NCI-H2227 (cell line): ENCODE results near the gene CAT.

Source experiments
- DNase-seq: peaks from one replicate; lab custom pipeline; 2025; ENCODE audit not compliant: unreplicated experiment; lab: John Stamatoyannopoulos, UW

Gene CAT

DNA sequence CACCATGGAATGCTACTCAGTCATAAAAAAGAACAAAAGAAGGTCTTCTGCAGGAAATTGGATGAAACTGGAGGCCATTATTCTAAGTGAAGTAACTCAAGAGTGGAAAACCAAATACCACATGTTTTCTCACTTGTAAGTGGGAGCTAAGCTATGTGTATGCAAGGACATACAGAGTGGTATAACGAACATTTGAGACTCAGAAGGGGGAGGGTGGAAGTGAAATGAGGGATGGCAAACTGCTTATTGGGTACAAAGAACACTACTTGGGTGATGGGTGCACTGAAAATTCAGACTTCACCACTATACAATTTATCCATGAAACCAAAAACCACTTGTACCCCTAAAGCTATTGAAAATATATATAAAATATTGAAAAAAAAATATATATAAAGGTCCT is 13.4 kb upstream of the CAT start:
- DNase-seq, result no peak

DNA sequence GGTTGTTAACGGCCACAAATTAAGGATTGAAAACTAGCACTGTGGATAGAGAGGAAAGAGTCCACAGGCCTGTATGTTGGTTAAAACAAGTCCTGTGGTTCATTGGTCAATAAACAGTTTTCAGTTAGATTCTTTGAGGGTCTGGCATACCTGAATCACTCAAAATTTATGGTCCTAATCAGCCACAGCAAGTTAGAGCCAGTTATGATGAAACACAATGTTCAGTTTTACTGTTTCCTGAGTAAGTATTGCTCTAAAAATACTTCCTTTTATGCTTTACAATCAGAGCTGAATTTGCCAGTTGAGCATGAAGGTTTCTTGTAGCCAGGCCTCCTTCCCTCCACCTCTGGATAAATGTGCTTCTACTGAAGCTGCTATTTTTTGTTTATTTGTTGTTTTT is 12.9 kb upstream of the CAT start:
- DNase-seq, result no peak

GRCh38 chr11:34426766-34427185 is 12.0 kb upstream of the CAT start:
- DNase-seq, result no peak

GRCh38 chr11:34427186-34427805 is 11.4 kb upstream of the CAT start:
- no peak for DNase-seq

- no peak for DNase-seq
Observed at GRCh38 chr11:34431979-34432378, 6.8 kb upstream of the CAT start.

GRCh38 chr11:34432822-34433221 is 5.9 kb upstream of the CAT start:
- no peak for DNase-seq

DNA sequence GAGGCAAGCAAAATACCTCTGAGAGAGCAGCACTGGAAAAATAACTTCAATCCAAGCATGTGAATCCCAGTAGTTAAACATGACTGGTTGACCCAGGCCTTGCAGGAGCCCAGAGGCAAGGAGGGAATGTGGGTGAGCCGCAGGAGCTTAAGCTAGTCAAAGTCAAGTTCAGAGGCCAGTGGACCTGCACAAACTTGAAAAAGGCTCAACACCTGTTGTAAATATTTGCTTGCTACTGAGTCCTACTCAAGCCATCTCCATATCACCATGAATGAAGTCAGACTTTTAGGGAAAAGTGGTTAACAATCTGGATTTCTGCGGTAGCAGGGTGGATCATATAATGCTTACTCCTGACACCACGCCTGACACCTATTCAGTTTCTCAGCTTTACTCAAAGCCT is 4.8 kb upstream of the CAT start:
- DNase-seq, result no peak

GRCh38 chr11:34437224-34438125 is 1.3 kb upstream of the CAT start:
- no peak for DNase-seq

- no peak for DNase-seq
Observed at GRCh38 chr11:34439610-34440198, 970 bp downstream of the CAT start.

DNA sequence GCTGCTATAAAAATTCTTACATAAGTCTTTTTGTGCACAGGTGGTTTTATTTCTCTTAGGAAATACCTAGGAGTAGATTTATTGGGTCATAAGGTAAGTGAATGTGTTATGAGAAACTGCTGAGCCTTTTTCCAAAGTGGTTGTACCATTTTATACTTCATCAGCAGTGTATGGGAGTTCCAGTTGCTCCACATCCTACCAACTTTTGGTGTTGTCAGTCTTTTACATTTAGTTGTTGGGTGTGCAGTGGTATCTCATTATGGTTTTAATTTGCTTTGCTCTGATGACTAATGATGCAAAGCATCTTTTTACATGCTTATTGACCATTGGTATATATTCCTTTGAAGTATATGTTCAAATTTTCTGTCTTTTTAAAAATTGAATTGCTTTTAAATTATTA is 3.1 kb downstream of the CAT start:
- no peak for DNase-seq

DNA sequence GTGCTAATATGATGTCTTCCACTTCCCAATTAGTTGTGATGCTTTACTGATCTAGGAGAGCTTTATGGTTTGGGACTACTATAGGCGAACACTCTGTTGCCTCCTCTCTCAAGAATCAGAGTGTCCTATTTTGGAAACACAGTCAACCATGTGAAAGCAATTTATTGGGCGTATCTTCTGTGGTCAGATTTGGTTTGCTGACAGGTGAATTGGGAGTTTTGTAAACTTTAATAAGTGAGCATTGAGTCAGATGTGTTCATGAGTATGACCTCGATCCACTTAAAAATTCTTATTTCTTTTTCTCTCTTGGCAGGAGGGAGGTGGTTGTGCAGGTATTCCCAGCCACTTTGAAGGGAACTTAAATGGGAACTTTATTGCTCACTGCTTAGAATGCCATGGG is 4.4 kb downstream of the CAT start:
- no peak for DNase-seq

DNA sequence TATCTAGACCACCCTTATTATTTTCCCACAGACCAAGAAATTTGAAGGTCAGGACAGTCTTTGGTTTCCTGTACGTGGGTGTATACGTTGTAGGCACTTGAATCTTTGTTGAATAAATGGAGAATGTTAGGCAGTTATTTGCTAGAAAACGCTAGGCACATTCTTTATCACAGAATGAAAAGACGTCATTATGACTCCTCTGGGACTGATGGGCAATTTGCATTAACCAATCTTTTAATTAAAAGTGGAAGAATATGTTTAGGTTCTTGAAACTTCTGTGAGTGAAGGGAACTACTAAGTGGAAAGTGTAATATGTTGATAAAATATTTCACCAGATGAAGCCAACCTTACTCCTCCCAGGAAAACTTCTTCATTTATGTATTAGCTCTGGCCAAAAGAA is 5.7 kb downstream of the CAT start:
- DNase-seq, result no peak

- DNase-seq, result no peak
Observed at GRCh38 chr11:34445956-34446355, 7.2 kb downstream of the CAT start.

DNA sequence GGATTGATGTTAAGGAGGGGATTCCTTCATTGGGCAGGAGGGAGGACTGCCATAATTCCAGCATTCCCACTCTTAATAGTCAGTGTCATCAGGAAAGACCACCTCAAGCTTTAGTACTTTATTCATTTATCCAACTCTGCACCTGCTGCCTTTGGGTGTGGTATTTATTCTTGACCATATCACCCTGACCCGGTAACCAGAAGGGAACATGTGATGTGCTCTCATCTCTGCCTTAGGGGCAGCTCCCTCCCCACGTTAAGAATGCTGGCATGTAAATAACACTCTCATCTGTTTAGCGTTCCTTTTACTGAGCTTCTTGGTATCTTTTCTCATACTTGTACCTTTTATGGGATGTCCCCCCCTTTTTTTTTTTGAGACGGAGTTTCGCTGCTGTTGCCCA is 7.7 kb downstream of the CAT start:
- no peak for DNase-seq

DNA sequence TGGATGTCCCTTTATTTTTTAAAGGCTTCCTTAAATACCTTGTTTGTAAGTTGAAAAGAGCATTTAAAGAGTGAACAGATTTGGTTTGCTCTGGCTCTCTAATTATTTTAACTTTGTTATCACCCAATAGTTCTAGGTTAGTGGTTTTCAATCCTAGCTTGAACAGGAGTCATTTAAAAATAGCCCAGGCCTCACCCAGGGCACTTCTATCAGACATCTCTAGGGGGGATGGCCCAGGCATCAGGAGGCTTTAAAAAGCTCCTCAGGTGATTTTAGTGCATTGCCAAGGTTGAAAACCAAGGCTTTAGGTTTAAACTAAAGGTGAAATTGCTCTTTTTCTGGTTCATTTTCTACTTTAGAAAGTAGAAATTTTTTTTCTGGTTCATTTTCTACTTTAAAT is 8.3 kb downstream of the CAT start:
- no peak for DNase-seq

DNA sequence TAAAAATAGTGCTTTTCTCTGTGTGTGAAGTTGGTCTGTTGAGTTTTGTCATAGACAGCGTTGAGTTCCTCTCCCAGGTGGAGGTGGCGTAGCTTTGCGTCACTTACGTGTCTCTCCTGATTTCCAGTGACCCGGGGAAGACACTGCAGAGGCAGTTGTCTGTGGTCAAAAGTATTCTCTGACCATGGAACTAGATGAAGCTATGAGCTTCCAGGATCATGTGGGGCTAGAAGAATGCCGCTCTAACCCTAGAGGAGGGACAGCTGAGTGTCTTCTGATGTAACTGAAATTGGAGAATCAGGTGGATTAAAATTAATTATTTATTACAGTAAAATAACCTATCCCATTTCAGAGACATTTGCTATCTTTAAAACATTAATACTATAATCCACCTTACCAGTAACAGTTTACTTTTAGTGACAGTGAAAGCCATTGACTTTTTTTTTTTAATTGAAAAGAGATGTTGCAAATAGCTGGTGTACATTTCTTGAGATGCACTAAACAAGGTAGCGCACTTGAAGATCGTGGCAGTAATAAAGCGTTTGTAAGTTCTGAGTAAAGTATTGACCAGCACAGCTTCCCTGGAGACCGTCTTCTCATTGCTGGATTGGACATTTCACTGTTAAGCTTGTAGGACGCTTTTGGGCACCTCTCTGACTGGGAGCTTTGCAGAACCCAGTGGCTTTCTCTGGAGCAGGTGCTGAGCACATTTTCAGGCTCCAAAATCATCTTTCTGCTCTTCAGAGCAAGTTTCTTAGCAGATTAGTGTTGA is 9.7 kb downstream of the CAT start:
- no peak for DNase-seq

- DNase-seq, result no peak
Observed at GRCh38 chr11:34449013-34449412, 10.3 kb downstream of the CAT start.

DNA sequence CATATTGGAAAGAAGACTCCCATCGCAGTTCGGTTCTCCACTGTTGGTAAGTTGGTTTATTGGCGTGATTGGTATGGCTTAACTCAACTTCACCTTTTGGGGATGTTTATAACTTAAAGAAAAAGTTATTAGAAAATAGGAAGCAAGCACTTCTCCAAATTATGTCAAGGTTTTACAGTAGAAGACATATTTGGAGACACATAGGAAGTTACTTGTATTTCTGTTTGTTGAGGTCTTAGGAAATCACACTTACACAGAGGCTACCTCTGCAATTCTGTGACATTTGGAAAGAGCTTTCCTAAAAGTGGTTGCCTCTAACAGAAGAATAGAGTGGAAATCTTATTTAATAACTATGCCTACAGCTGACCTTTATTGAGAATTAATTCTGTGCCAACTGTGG is 12.3 kb downstream of the CAT start:
- no peak for DNase-seq

- DNase-seq, result no peak
Observed at GRCh38 chr11:34454308-34455032, 15.7 kb downstream of the CAT start.

GRCh38 chr11:34457607-34458006 is 18.9 kb downstream of the CAT start:
- DNase-seq, result no peak

DNA sequence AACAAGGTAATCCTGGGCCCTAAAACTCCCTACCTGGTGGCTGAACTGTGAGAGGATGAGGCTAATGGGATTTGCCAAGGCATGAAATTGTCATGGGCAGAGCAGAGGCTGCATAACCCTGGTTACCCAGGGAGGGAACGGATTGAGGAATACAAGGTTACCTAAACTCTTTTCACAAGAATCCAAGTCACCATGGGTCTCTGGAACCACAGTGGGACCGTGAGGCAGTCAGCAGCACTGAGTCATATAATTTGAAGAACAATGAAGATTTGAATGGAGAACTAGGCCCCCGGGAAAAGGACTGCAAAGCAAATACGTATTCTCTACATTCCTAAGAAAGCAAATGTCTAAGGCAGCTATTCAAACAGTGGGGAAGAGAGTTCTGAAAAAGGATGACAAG is 19.8 kb downstream of the CAT start:
- DNase-seq, result no peak
